Stimulated activated CD4-positive, alpha-beta T cell treated with anti-CD3 and anti-CD28 coated beads, Interleukin-1b, Interleukin-23, amount 100 ng/mL, for 24 hours (primary cell): ENCODE data around the gene FOXA3.
A peak's percentile ranks its signal among the peaks of the same experiment; 100 is the strongest.

Experiments used
- DNase-seq, 4 experiments: peaks; one replicate each; pipeline ENCODE4 v3.0.0-alpha.2; 2020; ENCODE audit warnings: low read depth in 4 of 4, low spot score in 1 of 4

FOXA3 gene

DNA sequence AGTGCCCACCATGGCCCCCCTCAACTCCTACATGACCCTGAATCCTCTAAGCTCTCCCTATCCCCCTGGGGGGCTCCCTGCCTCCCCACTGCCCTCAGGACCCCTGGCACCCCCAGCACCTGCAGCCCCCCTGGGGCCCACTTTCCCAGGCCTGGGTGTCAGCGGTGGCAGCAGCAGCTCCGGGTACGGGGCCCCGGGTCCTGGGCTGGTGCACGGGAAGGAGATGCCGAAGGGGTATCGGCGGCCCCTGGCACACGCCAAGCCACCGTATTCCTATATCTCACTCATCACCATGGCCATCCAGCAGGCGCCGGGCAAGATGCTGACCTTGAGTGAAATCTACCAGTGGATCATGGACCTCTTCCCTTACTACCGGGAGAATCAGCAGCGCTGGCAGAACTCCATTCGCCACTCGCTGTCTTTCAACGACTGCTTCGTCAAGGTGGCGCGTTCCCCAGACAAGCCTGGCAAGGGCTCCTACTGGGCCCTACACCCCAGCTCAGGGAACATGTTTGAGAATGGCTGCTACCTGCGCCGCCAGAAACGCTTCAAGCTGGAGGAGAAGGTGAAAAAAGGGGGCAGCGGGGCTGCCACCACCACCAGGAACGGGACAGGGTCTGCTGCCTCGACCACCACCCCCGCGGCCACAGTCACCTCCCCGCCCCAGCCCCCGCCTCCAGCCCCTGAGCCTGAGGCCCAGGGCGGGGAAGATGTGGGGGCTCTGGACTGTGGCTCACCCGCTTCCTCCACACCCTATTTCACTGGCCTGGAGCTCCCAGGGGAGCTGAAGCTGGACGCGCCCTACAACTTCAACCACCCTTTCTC is 8.2 kb downstream of the FOXA3 start:
- no peak for DNase-seq

DNA sequence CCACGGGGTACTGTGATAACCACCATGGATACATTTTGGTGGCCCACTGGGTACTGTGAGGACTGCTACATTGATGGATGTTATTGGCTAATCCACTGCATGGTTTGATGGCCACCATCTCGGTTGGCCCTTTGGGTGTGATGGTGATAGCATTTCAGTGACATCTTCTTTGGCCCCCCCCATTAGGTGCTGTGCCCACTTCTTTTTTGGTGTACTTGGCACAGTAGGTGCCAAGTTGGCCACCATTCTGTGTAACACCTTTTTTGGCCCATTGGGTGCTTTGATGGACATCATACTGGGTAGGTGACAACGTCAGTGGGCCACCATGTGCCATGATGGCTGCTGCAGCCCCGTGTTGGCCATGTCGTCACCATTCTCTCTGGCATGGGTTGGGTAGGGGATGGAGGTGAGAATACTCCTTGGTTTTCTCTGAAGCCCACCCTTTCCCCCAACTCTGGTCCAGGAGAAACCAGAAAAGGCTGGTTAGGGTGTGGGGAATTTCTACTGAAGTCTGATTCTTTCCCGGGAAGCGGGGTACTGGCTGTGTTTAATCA is 9.2 kb downstream of the FOXA3 start:
- DNase-seq, result no peak

DNA sequence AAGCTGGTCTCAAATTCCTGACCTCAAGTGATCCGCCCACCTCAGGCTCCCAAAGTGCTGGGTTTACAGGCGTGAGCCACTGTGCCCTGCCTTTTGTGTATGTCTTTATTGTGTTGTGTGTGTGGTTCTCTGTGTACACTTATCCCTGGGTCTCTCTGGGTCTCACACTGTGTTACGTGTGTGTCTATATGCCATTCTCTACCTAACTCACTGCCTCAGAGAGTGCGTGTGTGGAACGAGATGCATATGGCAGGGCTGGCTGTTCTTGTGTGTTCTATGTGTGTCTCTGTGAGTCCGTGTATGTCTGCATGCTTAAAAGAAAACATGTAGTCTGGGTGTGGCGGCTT is 10.5 kb downstream of the FOXA3 start:
- no peak for DNase-seq

DNA sequence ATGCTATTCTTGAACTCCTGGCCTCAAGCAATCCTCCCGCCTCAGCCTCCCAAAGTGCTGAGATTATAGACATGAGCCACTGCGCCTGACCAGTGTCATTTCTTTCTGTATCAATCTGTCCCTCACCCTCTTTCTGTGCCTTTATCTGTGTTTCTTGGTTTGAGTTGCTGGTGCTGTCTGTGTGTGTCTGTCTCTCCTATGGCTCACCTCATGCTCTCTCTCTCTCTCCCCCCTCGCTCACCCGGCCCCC is 12.0 kb downstream of the FOXA3 start:
- DNase-seq, result no peak

DNA sequence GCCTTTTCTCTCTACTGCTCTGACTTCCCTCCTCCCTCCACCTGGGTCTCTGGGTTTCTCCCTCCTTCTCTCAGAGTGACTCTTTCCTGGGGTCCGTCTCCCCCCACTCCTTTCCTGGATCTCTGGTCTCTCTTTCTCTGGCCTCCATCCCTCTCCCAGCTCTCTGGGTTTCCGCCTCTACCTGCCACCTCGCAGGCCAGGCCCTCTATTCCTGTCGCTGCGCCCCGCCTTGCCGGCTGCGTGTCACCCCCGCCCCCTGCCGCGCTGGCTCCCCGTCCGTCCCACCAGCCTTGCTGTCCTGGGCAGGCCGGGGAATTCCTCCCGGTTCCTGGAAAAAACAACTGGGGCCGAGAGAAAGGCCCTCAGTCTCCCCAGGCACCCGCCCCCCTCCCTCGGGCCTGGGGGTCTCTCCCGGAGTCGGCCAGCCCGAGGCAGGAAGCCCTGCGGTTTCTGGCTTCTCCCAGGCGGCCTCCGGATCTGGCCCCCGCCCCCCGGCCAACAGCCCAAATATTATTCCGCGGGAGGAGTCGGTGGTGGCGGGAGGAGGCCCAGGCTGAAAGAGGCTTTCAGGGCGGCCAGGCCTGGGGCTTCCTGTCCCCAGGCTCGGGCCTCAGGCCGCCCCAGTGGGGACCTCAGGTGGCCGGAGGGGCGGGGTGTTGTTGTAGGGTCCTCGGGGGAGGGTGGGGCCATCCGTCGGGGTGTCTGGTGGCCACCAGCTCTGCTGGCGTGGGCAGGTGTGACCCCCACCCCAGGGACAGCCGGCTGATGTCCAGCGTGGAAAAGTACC is 12.5 kb downstream of the FOXA3 start:
- DNase-seq, result no peak

DNA sequence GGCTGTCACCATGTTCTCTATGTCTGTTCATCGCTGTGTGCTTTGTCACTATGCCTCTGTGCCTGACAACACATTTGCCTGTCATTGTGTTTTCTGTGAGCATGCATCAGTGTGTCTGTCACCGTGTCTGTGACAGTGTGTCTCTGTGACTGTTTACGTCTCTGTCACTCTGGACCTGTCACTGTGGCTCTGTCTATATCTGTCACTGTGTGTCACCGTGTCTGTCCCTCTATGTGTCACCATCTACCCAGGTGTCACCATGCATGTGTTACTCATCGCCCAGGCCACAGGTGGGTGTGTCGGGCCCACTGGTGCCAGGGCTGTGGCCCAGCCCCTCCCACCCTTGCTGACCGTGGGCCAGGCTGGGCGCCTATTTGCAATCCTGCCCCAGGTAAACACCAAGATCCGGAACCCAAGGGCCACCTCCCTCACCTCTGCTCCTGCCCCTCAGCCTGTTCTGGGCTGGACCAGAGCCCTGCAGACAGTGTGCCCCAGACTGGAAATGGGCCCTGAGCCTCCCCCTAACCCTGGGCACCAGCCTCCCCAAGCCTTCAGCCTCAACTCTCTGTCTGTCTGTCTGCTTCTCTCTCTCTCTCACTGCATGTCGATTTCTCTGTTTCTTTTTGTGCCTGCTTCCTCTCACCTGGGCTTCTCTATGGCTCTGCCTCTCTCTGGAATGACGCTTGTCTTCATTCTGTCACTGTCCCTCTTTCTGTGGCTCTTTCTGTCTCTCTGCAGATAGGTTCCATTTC is 14.1 kb downstream of the FOXA3 start:
- no peak for DNase-seq

DNA sequence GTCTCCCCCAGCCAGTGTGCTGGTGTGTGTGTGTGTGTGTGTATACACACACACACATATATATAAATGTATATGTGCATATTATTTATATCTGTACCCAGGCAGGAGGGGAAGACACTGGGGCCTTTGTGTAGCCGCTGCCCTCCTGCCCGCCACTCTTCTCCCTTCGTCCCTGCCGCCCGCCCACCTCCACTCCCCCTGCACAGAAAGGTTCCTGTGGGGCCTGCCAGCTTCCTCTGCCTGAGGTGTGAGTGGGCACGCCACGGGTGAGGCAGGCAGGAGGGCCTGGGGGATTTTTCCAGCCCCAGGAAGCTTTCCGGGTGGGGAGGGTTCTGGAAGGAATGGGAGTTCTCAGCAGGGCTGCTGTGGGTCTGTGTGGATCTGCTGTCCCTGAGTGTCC is 14.9 kb downstream of the FOXA3 start:
- no peak for DNase-seq

DNA sequence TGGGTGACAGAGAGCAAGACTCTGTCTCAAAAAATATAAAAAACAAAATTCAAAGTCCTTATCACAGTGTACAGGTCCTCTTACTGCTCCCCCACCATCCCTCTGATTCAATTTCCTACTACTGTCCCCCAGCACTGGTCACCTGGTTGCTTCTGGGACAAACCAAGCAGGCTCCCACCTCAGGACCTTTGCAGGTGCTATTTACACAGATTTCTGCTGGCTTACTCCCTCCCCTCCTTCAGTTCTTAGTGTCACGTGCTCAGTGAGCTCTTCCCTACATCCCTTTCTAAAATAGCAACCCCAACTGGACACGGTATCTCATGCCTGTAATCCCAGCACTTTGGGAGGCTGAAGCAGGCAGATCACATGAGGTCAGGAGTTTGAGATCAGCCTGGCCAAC is 15.8 kb downstream of the FOXA3 start:
- DNase-seq, result no peak

DNA sequence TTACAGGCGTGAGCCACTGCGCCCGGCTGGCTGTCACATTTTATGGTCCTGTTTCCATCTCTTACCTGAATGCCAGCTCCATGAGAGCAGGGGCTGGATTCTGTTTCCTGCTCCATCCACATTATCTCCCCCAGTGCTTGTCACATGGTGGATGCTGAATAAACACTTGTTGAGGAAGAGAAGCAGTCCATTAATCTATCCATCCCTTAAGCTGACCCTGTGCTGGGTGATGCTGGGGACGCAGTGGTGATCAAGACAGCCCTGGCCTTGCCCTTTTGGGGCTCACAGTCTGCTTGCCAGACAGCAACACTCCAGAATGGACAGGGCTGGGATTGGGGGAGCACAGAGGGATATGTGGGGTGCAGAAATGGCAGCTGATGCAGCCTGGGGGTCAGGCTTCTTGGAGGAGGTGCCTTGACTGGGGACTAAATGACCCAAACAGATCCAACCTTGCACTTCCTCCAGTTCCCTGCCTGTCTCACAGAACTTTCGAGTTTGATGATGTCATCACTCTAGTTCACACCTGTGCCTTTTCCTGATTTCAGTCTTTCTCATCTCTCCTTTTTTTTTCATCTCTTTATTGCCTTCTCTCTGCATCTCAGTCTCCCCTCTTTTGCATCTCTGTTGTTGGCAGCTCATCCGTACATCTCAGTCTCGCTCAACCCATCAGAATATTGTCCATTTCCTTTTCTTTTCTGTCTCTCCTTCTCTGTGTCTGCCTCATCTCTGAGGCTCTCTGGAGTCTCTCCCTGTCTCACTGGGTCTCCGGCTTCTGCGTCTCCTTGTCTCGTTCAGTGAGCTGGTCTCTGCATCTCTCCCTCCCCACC is 17.2 kb downstream of the FOXA3 start:
- no peak for DNase-seq

DNA sequence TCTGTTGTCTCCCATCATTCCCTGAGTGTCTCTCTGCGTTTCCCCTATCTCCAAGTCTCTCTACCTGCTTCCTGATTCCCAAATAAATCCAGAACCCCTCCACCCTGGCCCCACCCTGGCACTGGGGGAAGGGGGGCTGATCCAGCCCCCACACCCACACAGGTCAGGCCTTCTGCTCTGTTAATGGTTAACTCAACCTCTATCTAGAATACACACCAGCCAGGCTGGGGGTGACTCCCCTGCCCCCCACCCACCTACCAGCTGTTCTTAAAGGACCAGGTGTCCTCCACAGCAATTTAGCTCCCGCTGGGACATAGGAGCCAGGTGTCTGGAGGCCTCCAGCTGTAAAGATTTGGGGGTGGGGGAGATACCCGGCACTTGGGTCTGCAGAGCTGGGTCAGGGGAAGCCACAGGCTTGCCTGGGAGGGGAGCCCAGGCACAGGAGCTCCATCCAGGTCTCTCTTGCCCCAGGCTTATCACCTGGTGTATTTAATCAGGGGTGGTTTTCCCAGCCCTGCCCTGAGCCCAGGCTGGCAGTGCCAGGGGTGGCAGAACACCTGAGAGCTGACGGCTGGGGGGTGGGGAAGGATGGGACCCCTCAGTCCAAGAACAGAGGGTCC is 17.9 kb downstream of the FOXA3 start:
- DNase-seq, result no peak

DNA sequence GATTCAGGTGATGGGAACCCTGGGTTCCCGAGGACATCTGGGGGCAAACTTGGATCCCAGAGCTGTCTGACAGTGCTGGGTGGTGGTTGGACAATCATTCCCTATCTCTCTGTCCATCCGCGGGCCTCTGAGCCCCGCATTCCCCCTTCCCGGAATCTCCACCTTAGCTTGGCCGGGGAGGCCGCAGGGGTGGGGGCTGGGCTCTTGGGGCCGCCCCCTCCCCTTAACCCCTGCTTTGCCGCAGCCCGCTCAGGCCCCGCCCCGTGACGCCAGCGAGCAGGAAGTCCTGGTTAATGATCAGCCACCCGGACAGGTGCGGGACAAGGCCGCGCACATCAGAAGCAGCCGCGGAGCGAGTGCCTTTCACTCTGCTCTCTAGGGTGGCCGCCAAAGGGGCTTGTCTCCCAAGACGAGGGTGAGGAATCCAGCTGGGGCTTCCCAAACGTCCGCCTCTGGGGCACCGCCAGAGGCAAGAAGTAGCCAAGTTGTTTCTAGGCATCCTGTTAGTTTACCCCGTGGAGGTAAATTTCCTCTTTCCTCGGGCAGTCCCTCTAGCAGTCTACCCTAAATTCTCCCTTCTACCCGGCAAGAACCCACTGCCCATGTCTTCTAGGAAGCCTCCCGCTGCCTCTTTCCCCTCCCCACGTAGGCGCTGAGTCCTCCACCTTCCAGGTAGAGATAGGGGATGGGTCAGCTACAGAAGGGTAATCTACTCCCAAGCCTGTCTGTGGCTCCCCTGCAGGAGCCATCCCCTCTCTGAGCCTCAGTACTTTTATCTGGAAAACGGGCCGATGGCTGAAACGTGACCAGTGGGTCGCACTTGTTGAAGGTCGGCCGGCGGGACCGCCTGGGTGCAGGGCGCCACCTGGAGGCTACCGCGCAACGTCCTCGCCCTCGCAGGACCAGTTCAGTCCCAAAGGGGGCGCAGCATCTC is 18.8 kb downstream of the FOXA3 start:
- DNase-seq, result peak; percentile 68 to 82 (median 73)

DNA sequence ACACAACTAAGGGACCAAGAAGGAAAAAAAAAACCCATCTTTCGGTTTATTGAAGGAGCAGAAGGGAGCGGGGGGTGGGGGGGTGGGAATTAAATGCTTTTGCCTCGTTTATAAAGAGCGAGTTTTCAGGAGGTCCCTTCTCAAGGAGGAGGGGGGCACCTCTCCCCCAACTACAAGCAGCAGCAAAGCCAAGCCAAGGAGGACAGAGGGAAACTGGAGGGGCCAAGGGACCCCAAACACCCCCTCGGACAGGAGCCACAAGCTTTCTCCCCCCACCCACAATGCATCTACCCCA is 19.4 kb downstream of the FOXA3 start:
- no peak for DNase-seq

DNA sequence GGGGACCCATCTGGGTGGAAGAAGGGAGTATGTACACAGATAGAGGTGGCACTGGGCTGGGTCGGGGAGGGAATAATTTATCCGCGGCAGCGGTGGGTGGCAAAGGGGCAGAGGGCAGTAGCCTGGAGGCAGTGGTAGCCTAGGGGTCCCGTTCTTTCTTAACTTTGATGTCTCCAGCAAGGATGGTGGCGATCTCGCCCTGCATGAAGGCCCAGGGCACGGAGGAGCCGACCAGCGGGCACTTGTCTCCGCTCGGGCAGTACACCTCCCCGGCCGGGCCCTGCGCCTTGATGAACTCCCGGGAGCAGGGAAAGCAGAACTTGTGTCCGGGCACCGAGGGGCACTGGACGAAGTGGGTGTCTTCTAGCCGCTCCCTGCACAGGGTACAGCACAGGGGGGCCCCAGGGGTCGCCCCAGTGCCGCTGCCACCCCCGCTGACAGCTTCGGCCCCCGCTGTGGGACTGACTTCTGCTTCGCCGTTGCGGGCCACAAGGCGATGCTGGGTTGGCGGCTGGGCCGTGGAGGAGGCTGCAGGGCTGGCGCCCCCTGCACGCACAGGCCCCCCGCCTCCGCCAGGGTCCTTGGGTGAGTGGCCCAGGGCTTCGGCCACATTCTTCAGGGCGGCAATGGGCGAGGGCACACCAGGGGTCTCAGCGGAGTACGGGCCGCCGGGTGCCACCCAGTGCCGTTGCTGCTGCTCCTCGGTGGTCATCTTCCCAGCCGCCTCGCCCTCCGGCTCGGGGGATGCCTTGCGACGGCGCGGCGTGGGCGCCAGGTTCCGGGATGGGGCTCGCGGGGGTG is 20.0 kb downstream of the FOXA3 start:
- DNase-seq, result no peak

DNA sequence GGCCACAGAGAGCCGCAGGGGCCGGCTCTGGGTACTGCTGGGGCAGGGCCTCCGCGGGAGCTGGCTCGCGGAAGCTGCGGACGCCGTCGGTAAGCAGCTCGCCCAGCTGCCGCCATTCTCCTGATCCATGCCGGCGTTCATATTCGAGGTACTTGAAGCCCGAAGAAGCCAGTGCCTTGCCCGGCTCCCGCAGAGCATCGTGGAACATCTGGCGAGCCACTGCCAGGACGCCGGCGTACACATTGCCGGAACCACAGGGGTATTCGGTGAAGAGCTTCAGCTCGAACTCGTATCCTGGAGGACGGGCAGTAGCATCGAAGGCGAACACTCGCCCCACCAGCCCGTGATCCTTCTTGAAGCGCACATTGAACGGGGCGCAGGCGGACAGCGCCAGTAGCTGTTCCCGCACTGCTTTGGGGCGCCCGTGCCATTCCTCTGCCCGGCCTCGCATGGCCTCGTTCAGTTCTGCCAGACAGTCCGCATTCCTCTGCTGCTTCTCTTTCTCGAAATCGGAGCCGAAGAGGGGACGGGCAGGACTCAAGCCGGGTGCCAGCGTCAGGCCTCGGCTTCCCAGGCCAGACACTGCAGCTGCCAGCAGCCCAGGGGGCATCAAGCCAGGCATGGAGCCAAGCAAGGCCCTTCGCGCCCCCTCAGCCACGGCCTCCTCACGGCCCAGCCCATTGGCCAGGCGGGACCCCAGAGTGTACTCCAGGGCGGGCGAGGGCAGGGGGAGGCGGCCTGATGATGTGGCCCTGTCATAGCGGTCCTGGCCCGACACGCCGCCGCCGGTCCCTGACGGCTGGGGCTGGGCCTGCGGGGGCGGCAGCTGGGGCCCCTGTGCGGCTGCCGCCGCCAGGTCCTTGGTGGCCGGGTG is 20.8 kb downstream of the FOXA3 start:
- DNase-seq, result no peak

DNA sequence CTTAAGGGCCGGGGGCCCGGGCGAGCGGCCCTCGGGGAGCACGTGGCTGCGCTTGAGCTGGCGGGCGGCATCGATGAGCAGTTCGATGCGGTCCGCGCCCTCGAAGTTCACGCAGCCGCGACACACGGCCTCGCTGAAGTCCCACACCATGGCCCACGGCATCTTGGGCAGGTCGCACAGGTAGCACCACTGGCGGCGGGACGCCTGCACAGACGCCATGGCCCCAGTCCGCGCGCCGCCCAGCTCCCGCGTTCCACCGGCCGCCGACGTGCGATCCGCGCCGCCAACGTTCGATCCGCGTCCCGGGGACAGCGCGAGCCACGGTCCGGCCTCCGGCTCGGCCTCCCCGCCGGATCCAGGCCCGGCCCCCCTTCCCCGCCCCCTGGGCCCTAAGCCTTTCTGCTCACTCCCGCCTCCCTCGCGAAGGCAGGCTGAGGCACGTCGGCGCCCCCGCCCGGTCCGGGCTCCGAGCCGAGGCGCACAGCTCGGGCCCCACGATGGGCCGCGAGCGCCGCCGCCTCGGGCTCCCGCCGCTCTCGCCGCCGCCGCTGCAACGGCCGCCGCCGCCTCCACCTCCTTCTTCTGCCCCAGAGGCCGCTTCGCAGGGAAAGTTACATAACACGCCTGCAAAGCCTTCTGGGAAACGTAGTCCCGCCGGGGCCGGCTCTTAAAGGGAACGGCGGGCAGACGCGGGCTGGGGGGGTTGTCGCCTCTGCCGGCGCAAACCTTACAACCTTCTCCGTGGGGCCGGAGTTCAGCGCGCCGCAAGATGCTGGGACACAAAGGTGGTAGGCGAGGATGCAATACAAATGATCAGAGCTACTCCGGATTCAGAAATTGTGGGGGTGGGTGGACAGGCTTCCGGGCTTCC is 21.7 kb downstream of the FOXA3 start, which contains the start of gene IRF2BP1:
Gene IRF2BP1, minus strand, starts transcription at position 586 of the 871 bp plus-strand sequence. Its CDS starts 367 bp downstream, at position 219.
- peak; percentile 71 to 81 (median 79) for DNase-seq

DNA sequence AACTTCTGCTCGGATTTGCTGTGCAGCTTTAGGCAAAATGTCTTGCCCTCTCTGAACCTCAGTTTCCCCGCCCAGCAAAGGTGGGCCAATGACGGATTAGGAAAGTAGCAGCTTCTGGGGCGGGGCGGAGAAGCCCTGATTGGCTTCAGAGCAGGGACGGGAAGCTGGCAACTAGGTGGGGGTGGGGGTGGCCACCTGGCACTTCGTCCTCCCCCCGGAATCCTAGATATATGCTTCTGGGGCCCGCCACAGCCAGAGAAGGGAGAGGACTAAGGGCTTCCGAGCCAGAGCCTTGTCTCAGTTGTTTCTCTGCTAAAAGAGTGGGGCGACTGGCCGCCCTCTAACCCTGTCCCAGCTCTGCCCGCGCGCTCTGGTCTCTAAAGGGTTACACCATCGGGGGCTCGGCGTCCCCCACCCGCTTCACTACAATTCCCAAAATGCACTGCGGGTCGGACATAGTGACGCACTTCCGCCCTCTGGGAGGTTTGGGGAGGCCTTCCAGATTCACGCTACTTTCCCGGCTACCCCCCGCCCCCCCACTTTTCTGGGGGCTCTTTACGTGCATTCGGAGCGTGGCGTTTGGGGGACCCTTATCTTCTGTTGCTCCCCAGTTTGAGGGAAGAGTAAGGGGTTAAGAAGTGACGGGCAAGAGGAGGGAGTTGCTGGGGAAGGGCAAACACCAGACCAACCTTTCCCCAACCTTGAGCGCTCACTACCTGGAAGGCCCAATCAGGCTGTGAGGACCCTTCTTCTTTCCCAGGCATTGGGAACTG is 22.5 kb downstream of the FOXA3 start:
- peak; percentile 65 to 83 (median 74) for DNase-seq
